ENCODE results near the gene LRRC46.

The LRRC46 gene

DNA sequence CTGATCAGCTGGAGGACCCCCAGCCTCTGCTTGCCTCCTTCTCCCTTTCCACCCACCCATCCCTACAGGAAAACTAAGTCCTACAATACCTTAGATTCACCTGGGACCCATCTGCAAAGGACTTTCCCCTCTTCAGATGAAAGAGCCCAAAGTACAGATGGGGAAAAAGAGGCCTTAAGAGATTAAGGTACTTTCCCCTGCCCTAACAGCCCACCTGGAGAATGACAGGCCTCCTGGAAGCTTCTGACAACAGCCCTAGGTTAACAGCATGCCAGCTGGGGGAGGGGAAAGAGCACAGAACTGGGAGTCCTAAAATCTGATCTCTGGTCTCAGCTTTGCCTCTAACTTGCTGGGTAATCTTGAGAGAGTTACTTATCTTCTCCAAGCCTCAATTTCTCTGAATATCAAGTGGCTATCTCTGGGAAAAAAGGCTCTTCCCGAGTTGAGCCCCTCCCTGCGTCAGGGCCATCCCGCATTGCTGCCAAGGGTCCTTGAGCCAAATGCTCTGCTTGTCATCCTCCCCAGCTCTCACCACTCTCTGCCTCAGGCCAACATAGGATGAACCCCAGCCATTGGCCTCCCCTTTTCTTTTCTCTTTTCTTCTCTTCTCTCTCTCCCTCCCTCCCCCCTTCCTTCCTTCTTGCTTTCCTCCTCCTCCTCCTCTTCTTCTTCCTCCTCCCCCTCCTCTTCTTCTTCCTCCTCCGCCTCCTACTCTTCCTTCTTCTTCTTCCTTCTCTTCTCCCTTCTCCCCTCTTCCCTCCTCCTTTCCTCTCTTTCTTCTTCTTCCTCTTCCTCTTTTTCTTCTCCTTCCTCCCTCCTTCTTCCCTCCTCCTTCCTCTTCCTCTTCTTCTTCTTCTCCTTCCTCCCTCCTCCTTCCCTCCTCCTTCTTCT lies 42.0 kb downstream of the LRRC46 start:
- H3K4me3 ChIP-seq (ENCODE audit: control insufficient read depth, low read depth, low read length): no peak overlapping the region
- DNase-seq (ENCODE audit: low read depth): no peak

DNA sequence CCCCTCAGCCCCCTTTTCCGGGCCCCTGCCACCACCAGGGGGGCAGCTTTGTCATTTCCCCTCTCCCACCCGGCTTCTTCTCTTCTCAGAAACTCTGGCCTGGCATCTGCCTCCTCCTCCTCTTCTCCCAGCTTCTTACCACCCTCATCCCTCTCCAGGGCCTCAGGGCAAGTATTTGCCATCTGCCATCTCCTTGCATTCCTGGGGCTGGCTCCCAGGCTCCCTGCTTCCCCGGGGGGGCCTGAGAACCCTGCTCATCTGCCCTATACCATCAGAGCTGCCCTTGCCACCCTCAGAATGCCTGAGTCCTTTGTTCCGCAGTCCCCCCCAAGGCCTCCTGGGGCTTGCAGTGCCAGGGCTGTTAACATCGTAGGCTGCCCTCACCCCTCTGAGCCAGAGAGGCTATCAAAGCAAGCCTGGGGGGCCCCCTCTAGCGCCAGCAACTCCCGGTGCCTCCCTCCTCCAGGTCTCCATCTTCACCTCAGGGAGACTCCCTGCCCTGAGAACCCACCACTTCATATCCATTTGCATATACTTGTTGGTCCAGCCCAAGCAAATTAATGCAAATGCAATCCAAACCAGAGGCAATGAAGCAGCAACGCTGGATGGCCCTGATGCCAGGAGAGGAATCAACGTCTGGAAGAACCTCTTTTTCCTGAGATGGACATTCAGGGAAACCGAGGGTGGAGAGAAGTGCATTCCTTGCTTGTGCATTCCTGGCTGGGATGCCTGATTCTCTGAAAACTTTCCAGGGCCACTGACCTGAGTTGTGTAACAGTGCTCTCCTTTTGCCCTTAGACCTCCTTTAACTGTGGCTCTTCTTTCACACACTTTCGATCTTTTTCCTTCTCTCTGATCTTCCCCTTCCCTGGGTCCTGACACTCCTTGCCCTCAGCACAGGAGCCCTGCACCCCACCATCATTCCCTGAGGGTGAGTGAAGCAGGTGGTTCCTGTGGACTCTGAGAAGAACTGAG lies 43.8 kb downstream of the LRRC46 start:
- no peak overlapping the region for H3K4me3 ChIP-seq (ENCODE audit: control insufficient read depth, low read depth, low read length)
- TF ChIP-seq, protein P1, sequence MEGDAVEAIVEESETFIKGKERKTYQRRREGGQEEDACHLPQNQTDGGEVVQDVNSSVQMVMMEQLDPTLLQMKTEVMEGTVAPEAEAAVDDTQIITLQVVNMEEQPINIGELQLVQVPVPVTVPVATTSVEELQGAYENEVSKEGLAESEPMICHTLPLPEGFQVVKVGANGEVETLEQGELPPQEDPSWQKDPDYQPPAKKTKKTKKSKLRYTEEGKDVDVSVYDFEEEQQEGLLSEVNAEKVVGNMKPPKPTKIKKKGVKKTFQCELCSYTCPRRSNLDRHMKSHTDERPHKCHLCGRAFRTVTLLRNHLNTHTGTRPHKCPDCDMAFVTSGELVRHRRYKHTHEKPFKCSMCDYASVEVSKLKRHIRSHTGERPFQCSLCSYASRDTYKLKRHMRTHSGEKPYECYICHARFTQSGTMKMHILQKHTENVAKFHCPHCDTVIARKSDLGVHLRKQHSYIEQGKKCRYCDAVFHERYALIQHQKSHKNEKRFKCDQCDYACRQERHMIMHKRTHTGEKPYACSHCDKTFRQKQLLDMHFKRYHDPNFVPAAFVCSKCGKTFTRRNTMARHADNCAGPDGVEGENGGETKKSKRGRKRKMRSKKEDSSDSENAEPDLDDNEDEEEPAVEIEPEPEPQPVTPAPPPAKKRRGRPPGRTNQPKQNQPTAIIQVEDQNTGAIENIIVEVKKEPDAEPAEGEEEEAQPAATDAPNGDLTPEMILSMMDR (IDR thresholded peaks at IDR 0.05; ENCODE audit: control insufficient read depth, insufficient read depth, low read depth, low read length, missing control alignments): no peak
- DNase-seq (ENCODE audit: low read depth): no peak

More for the DNA sequence above, 42.0 kb downstream of the LRRC46 start:
- TF ChIP-seq, protein P1 (IDR thresholded peaks at IDR 0.05; ENCODE audit: control insufficient read depth, insufficient read depth, low read depth, low read length, missing control alignments): no peak

DNA sequence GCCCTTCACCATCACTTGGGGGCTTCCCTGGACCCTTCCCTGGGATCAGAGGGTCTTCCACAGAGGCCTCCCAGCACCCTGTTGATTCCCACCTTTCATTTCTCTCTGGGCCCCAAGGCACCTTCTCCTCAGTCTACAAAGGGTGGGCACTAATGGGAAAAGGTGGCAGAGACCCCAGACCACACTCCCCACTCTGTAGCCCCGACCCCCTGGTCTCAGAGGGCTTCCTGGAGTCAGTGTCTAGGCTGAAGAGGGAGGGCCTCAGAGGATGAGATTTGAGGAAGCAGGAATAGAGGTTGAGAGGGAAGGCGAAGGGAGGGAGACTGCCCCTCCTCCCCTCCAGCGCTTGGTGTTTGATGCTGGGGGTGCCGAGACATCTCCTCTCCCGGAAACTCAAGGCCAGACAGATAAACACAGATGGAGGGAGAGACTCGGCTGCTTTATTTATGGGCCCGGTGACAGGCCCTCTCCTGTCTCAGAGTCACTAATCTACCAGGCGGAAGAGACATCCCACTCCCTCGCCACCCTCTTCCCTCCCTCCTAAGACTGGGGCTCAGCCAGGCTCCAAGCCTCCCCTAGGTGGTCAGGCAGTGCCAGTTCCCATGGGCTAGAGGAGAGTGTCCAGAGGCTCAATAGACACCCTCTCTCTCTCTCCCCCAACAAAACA lies 46.0 kb downstream of the LRRC46 start:
- TF ChIP-seq, protein P1 (IDR thresholded peaks at IDR 0.05; ENCODE audit: control insufficient read depth, insufficient read depth, low read depth, low read length, missing control alignments): no peak
- DNase-seq (ENCODE audit: low read depth): no peak

DNA sequence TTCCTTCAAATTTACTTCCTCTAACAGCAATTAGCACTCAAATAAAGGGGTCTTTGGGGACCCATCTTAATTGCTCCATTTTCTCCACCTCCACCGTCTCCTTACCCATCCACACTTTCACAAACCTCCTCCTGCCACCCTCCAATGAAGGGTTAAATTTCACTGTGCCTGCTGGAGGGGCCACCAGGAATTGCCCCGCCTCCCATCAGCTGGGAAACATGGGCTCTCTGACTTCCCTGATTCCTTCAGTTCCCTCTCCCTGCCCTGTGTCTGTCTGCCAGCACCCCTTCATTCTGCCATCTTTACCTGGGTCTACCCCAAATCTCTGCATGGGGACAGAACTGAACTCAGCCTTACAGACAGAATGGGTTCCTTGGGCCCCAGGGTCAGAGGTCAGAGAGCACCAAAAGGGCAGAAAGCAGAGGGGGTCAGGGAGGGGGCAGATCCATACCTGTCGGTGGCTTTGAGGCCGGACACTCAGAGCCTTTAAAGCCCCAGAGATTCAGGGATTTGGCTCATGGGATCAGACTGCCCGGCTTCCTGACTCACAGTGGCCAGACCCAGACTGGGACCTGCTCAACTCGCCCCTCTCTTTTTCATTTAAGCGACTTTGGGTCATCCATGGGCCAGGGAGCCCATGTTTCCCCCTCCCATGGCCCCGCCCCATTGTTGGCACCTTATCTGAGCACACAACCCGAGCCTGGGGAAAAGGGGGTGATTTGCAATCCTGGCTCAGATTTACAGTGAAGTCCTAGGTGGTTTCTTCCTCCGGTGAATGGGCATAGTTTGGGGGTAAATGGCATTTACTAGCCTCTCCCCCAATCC lies 46.9 kb downstream of the LRRC46 start:
- TF ChIP-seq, protein P1 (IDR thresholded peaks at IDR 0.05; ENCODE audit: control insufficient read depth, insufficient read depth, low read depth, low read length, missing control alignments): no peak

More for the DNA sequence above, 46.0 kb downstream of the LRRC46 start:
- no peak overlapping the region for H3K4me3 ChIP-seq (ENCODE audit: control insufficient read depth, low read depth, low read length)

DNA sequence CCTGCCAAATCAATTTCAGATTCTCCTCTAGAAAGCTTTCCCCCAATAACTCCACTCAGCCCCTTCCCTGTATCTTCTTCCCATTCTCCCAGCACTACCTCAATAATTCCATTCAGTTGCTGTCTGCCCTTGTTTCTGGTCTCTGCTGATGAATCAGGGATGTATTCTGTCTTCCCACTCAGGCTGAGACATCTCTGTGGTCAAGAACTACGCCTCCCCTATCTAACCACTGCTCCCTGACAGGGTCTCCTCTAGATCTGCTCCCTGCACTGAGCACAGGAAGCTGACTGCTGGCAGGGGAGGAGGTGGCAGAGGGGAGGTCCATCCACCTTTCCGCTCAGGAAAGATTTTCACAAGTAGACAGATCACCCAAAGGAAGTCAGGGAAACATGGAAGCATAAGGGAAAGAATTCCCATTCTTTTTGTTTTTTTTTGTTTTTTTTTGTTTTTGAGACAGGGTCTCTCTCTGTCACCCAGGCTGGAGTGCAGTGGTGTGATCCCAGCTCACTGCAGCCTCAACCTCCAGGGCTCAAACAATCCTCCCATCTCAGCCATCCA lies 47.6 kb downstream of the LRRC46 start:
- TF ChIP-seq, protein P1 (IDR thresholded peaks at IDR 0.05; ENCODE audit: control insufficient read depth, insufficient read depth, low read depth, low read length, missing control alignments): no peak
- no peak overlapping the region for H3K4me3 ChIP-seq (ENCODE audit: control insufficient read depth, low read depth, low read length)
- peak; percentile 31 for DNase-seq (ENCODE audit: low read depth)

More for the DNA sequence above, 46.9 kb downstream of the LRRC46 start:
- no peak overlapping the region for H3K4me3 ChIP-seq (ENCODE audit: control insufficient read depth, low read depth, low read length)
- DNase-seq (ENCODE audit: low read depth): no peak

Measured in AG09309 (cell line).